Natural killer cell (primary cell): ENCODE results near the gene VPS18. TPM values are rescaled to one million over a fixed set of nuclear protein-coding genes. Genes with fewer than 3 reads are reported as not detected.

ENCODE experiments used
- ATAC-seq, 3 donors: fragments of 150-1000 bp in 2 of 3; fragments of 200-7000 bp in 1 of 3; cut with Tn5 transposase; 1 replicate in 1 of 3; 2 replicates in 2 of 3; pipeline ENCODE4 v1.10.0; 2021; ENCODE audit warnings: mild to moderate bottlenecking in 2 of 3, moderate library complexity in 2 of 3
- DNase-seq, 2 donors: peaks; one replicate each; pipeline versions ENCODE4 v3.0.0 to v3.0.0-alpha.2; 2013 to 2021; ENCODE audit warnings: mixed read lengths in 1 of 2
- H3K27ac ChIP-seq: one replicate; pipeline ENCODE4 v1.5.1; 2013; ENCODE audit warnings: mild to moderate bottlenecking, low read length
- H3K27me3 ChIP-seq: one replicate; pipeline ENCODE4 v1.6.1; 2013; ENCODE audit warnings: low read length; ENCODE audit not compliant: control insufficient read depth, insufficient read depth
- H3K36me3 ChIP-seq: one replicate; pipeline ENCODE4 v1.6.1; 2013; ENCODE audit warnings: low read length; ENCODE audit not compliant: control insufficient read depth, insufficient read depth
- H3K4me1 ChIP-seq: one replicate; pipeline ENCODE4 v1.6.1; 2013; ENCODE audit warnings: low read length; ENCODE audit not compliant: control insufficient read depth, insufficient read depth
- H3K4me3 ChIP-seq: one replicate; pipeline ENCODE4 v1.5.1; 2013; ENCODE audit warnings: low read length
- H3K9me3 ChIP-seq: one replicate; pipeline ENCODE4 v1.6.1; 2013; ENCODE audit warnings: low read length; ENCODE audit not compliant: control insufficient read depth, insufficient read depth
- H3K27ac Mint-ChIP-seq, 2 donors: one replicate each; pipeline ENCODE4 v1.8.0; 2022; ENCODE audit warnings: mild to moderate bottlenecking in 2 of 2, mixed read lengths in 2 of 2, moderate library complexity in 1 of 2
- H3K27me3 Mint-ChIP-seq, 2 donors: one replicate each; pipeline ENCODE4 v1.8.0; 2022; ENCODE audit warnings: low read depth in 2 of 2, mixed read lengths in 2 of 2
- H3K36me3 Mint-ChIP-seq: one replicate; pipeline ENCODE4 v1.8.0; 2022; ENCODE audit warnings: mixed read lengths
- H3K4me1 Mint-ChIP-seq, 2 donors: one replicate each; pipeline ENCODE4 v1.8.0; 2022; ENCODE audit warnings: mixed read lengths in 2 of 2
- H3K4me3 Mint-ChIP-seq: one replicate; pipeline ENCODE4 v1.8.0; 2022; ENCODE audit warnings: mild to moderate bottlenecking, moderate library complexity, mixed read lengths
- H3K9me3 Mint-ChIP-seq, 2 donors: one replicate each; pipeline ENCODE4 v1.8.0; 2022; ENCODE audit warnings: mixed read lengths in 2 of 2
- WGBS: methylation state at CpG from one replicate; pipeline ENCODE4 v1.1.7; 2013; ENCODE audit warnings: missing lambda C conversion rate; ENCODE audit not compliant: insufficient coverage; 5-methylcytosine and 5-hydroxymethylcytosine counted together
- intact Hi-C: fragments of 100-400 bp; cut with micrococcal nuclease; formaldehyde crosslinking; loops from one replicate; pipeline ENCODE4 v1.14.2; 2022
- total RNA-seq, 4 donors: library from RNA; stranded (reverse); fragments of 120-200 nt in 1 of 4; gene quantifications; one replicate each; pipeline versions ENCODE4 v1.2.3 to v1.2.4, GENCODE V29; 2013 to 2022
- TF ChIP-seq, protein P1 (sequence below): fragments of 200-600 bp; IDR thresholded peaks from one replicate; pipeline ENCODE4 v1.8.0; 2022; ENCODE audit warnings: antibody characterized with exemption

VPS18 gene
- total RNA-seq, 3 donors from 2014 or later (not counting 1 experiment from before 2014, with no cell fraction given) = 30.8 to 35.6 (median 34.1) TPM

DNA sequence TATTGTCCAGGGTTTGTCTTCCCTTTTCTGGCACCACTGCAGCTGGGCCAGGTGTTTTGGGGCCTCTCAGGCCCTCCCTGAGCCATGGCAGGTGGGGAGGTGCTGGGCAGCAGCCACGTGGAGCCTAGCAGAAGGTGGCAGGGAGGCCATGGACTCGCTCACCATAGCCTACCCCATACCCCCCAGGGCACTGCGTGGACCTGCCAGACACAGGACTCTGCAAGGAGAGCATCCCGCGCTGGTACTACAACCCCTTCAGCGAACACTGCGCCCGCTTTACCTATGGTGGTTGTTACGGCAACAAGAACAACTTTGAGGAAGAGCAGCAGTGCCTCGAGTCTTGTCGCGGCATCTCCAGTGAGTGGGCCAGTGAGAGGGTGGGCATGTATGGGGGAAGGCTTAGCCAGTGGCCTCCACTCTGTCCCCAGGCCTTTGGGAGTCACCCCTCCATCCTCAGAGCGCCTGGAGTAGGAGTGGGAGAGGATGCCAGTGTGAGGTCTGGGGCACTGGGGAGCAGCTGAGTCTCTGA lies 38.5 kb upstream of the VPS18 start:
- H3K27ac Mint-ChIP-seq = no peak overlapping the region
- TF ChIP-seq, protein P1, sequence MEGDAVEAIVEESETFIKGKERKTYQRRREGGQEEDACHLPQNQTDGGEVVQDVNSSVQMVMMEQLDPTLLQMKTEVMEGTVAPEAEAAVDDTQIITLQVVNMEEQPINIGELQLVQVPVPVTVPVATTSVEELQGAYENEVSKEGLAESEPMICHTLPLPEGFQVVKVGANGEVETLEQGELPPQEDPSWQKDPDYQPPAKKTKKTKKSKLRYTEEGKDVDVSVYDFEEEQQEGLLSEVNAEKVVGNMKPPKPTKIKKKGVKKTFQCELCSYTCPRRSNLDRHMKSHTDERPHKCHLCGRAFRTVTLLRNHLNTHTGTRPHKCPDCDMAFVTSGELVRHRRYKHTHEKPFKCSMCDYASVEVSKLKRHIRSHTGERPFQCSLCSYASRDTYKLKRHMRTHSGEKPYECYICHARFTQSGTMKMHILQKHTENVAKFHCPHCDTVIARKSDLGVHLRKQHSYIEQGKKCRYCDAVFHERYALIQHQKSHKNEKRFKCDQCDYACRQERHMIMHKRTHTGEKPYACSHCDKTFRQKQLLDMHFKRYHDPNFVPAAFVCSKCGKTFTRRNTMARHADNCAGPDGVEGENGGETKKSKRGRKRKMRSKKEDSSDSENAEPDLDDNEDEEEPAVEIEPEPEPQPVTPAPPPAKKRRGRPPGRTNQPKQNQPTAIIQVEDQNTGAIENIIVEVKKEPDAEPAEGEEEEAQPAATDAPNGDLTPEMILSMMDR = no peak
- peaks cover 0 to 6% of the 10 kb centered on the region in 2 donors for H3K4me1 Mint-ChIP-seq
- no peaks in the 10 kb centered on the region for H3K27me3 ChIP-seq
- DNase-seq (no peak), ATAC-seq (no peak)
- H3K27ac ChIP-seq = no peak overlapping the region
- peaks cover 14% of the 10 kb centered on the region for H3K4me1 ChIP-seq
- no peaks in the 10 kb centered on the region for H3K9me3 ChIP-seq
- intact Hi-C loops = loop anchor here (5.0 kb wide), 2 partner anchors 167 to 327 kb away; no protein-coding TSS in a partner anchor
- no peak overlapping the region for H3K4me3 ChIP-seq
- WGBS = 81% methylated on average over 12 of the region's 13 CpGs
- H3K27me3 Mint-ChIP-seq = peaks cover 11 to 13% of the 10 kb centered on the region in 2 donors
- no peak overlapping the region for H3K4me3 Mint-ChIP-seq
- no peaks in the 10 kb centered on the region for H3K36me3 Mint-ChIP-seq
- no peaks in the 10 kb centered on the region for H3K36me3 ChIP-seq
- no peaks in the 10 kb centered on the region for H3K9me3 Mint-ChIP-seq

DNA sequence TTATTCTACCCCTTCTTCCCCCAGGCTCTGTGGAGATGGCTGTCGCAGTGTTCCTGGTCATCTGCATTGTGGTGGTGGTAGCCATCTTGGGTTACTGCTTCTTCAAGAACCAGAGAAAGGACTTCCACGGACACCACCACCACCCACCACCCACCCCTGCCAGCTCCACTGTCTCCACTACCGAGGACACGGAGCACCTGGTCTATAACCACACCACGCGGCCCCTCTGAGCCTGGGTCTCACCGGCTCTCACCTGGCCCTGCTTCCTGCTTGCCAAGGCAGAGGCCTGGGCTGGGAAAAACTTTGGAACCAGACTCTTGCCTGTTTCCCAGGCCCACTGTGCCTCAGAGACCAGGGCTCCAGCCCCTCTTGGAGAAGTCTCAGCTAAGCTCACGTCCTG lies 37.5 kb upstream of the VPS18 start:
- WGBS = 80% methylated on average over 7 of the region's 8 CpGs
- no peaks in the 10 kb centered on the region for H3K36me3 ChIP-seq
- peaks cover 0 to 6% of the 10 kb centered on the region in 2 donors for H3K4me1 Mint-ChIP-seq

DNA sequence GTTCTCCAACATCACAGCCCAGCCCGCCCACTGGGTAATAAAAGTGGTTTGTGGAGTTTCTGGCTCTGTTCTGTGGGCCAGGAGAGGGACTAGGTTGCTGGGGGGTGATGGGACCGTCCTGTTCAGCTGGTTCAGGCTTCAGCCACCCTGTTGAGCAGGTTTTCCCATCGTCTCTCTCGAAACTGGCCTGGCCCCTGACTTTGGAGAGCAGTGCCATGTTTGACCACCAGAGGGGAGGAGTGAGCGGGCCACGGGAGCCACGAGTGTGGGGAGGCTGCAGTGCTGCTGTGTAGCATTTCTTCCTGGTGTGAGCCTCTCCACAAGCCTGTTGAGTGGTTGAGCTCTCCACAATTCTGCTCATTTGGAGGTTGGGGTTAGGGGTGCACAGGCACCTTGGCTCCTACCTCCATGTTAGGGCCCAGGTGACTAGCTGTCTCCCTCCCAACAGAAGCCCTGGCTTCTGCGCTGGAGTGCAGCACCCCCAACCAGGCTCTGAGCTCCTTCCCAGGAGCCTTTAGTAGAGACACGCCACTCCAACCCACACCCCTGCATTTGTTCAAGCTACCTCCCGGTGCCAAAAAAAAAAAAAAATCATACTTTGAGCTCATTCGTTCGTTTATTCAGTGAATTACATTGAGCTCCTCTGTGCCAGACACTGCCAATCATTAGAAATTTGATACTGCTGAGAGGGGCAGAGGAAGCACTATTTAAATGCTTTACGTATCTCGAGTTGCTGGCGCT lies 36.5 kb upstream of the VPS18 start:
- peak overlapping the region in 1 of 2 donors; percentile 44 for H3K27ac Mint-ChIP-seq
- intact Hi-C loops = loop anchor here (1.0 to 5.0 kb wide), 3 partner anchors 37 to 325 kb away; partner anchors contain the start of gene VPS18
- H3K27me3 Mint-ChIP-seq = peaks cover 11 to 15% of the 10 kb centered on the region in 2 donors
- peak; percentile 91 to 99 (median 94) for ATAC-seq
- Histone ChIP-seq H3K4me1 (peaks cover 18% of the 10 kb centered on the region), H3K9me3 (no peaks in the 10 kb centered on the region), H3K4me3 (no peak overlapping the region), H3K36me3 (no peaks in the 10 kb centered on the region), H3K27ac (no peak overlapping the region), H3K27me3 (no peaks in the 10 kb centered on the region)
- H3K4me1 Mint-ChIP-seq = peaks cover 0 to 6% of the 10 kb centered on the region in 2 donors
- TF ChIP-seq, protein P1 = peak; percentile 84
- DNase-seq = peak; percentile 76 to 87
- H3K36me3 Mint-ChIP-seq = no peaks in the 10 kb centered on the region
- H3K4me3 Mint-ChIP-seq = no peak overlapping the region
- no peaks in the 10 kb centered on the region for H3K9me3 Mint-ChIP-seq
- 52% methylated on average over 14 of the region's 15 CpGs for WGBS

More for the DNA sequence above, 37.5 kb upstream of the VPS18 start:
- Mint-ChIP-seq H3K9me3 (no peaks in the 10 kb centered on the region), H3K27ac (no peak overlapping the region), H3K4me3 (no peak overlapping the region), H3K36me3 (no peaks in the 10 kb centered on the region), H3K27me3 (peaks cover 11 to 13% of the 10 kb centered on the region in 2 donors)
- H3K27ac ChIP-seq = no peak overlapping the region
- DNase-seq (no peak), ATAC-seq (no peak)
- peaks cover 14% of the 10 kb centered on the region for H3K4me1 ChIP-seq
- H3K9me3 ChIP-seq = no peaks in the 10 kb centered on the region
- H3K27me3 ChIP-seq = no peaks in the 10 kb centered on the region
- intact Hi-C loops = loop anchor here (1.0 to 5.0 kb wide), 3 partner anchors 38 to 326 kb away; partner anchors contain the start of gene VPS18
- H3K4me3 ChIP-seq = no peak overlapping the region
- TF ChIP-seq, protein P1 = no peak
